NB4 (cell line): ENCODE measurements around the gene ERGIC3.

ENCODE experiments used
- MYC ChIP-seq: IDR thresholded peaks from 2 replicates; pipeline ENCODE4 v1.6.1; 2011; ENCODE audit warnings: low read depth, low read length
- POLR2A ChIP-seq: IDR thresholded peaks from 2 replicates; pipeline ENCODE4 v1.6.1; 2011; ENCODE audit warnings: mild to moderate bottlenecking; ENCODE audit not compliant: insufficient read length; ENCODE audit errors: extremely low read depth
- TF ChIP-seq, protein P1 (sequence below): IDR thresholded peaks from one replicate; pipeline ENCODE4 v1.5.1; 2012; ENCODE audit warnings: low read depth, low read length
- TF ChIP-seq, protein P2 (sequence below): IDR thresholded peaks from 2 replicates; pipeline ENCODE4 v1.6.1; 2011; ENCODE audit warnings: low read depth, low read length

DNA sequence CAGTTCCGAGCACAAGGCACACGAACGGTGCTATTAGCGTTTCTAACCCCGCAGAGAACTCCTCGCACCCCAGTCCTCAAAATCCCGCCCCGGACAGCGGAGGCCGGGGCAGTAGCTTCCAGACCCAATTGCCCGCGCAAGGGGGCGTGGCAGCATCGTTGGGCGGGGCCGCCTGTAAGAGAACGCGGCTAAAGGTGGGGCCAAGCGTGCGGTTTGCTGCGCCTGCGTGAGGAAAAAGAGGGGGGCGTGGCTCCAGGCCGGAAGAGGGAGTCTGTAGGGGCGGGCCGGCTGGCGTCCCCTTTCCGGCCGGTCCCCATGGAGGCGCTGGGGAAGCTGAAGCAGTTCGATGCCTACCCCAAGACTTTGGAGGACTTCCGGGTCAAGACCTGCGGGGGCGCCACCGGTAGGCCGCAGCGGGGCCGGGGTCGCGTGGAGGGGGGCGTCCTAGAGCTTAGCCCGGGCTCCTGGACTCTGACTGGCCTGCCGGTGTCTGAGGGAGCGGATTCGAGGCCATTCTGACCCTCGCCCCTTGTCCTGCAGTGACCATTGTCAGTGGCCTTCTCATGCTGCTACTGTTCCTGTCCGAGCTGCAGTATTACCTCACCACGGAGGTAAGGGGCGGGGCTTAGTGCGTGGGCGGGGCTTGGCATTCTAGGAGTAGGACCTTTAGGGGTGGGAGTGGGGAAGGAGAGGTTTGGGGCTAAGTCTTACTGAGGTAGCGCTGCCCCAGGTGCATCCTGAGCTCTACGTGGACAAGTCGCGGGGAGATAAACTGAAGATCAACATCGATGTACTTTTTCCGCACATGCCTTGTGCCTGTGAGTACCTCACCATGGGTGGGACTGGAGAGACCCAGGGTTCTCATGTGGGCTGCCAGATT lies at the start of gene ERGIC3:
- TF ChIP-seq POLR2A (peak; percentile 66), MYC (peak; percentile 63; the same call in 1 of the 2 replicates)
- TF ChIP-seq, protein P1, sequence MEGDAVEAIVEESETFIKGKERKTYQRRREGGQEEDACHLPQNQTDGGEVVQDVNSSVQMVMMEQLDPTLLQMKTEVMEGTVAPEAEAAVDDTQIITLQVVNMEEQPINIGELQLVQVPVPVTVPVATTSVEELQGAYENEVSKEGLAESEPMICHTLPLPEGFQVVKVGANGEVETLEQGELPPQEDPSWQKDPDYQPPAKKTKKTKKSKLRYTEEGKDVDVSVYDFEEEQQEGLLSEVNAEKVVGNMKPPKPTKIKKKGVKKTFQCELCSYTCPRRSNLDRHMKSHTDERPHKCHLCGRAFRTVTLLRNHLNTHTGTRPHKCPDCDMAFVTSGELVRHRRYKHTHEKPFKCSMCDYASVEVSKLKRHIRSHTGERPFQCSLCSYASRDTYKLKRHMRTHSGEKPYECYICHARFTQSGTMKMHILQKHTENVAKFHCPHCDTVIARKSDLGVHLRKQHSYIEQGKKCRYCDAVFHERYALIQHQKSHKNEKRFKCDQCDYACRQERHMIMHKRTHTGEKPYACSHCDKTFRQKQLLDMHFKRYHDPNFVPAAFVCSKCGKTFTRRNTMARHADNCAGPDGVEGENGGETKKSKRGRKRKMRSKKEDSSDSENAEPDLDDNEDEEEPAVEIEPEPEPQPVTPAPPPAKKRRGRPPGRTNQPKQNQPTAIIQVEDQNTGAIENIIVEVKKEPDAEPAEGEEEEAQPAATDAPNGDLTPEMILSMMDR, result no peak
- TF ChIP-seq, protein P2, sequence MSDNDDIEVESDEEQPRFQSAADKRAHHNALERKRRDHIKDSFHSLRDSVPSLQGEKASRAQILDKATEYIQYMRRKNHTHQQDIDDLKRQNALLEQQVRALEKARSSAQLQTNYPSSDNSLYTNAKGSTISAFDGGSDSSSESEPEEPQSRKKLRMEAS, result peak; percentile 39
